Endothelial cell of umbilical vein (primary cell): ENCODE measurements around the gene HOXC9. TPM values are rescaled to one million over a fixed set of nuclear protein-coding genes. Genes with fewer than 3 reads are reported as not detected.
A peak's percentile ranks its signal among the peaks of the same experiment; 100 is the strongest.

Experiments used
- BruUV-seq: library from RNA; stranded (reverse); fragments of 400-500 nt; replicated peaks from 2 replicates; lab custom pipeline; 2021; lab: Mats Ljungman, UMichigan
- CTCF ChIA-PET: fragments of 300-600, 350-600 bp; sonication (Branson Sonifier 250); formaldehyde crosslinking; loops from one replicate; lab custom pipeline; 2021; ENCODE audit warnings: antibody characterized with exemption, inconsistent platforms; lab: Charles Lee
- POLR2A ChIA-PET: fragments of 300-600, 350-600 bp; sonication (Branson Sonifier 250); formaldehyde crosslinking; loops from one replicate; lab custom pipeline; 2021; ENCODE audit warnings: antibody characterized with exemption, inconsistent platforms; lab: Charles Lee
- DNase-seq: peaks from one replicate; pipeline ENCODE4 v3.0.0-alpha.2; 2011; ENCODE audit warnings: low read depth, low spot score
- FAIRE-seq: peaks from 2 replicates; lab custom pipeline; 2011; peaks lifted over from hg19 to GRCh38; lab: Jason Lieb, UNC
- H2AFZ ChIP-seq: 2 replicates; pipeline ENCODE4 v1.6.0; 2012; ENCODE audit warnings: low read depth, low read length, control low read depth, inconsistent platforms
- H3K27ac ChIP-seq: 2 replicates; pipeline ENCODE4 v1.5.1; 2011; ENCODE audit warnings: low read depth, mild to moderate bottlenecking, control low read depth, low read length, moderate library complexity; ENCODE audit not compliant: insufficient read depth
- H3K27me3 ChIP-seq, 2 experiments: 2 replicates each; pipeline versions ENCODE4 v1.6.0 to v1.6.1; 2011; ENCODE audit warnings: low read length in 2 of 2, mixed read lengths in 1 of 2; ENCODE audit not compliant: control insufficient read depth in 2 of 2, insufficient read depth in 2 of 2
- H3K36me3 ChIP-seq, 2 experiments: 2 replicates in 1 of 2; 3 replicates in 1 of 2; pipeline ENCODE4 v1.5.1; 2011; ENCODE audit warnings: low read length in 2 of 2, mild to moderate bottlenecking in 1 of 2, moderate library complexity in 1 of 2; ENCODE audit not compliant: control insufficient read depth in 2 of 2, insufficient read depth in 2 of 2; ENCODE audit errors: extremely low read depth in 1 of 2
- H3K4me1 ChIP-seq: 3 replicates; pipeline ENCODE4 v1.5.1; 2011; ENCODE audit warnings: mild to moderate bottlenecking, low read length; ENCODE audit not compliant: control insufficient read depth, insufficient read depth; ENCODE audit errors: extremely low read depth
- H3K4me2 ChIP-seq: 2 replicates; pipeline ENCODE4 v1.6.1; 2011; ENCODE audit warnings: low read length, control low read depth, mixed read lengths; ENCODE audit not compliant: insufficient read depth
- H3K4me3 ChIP-seq, 3 experiments: fragments of 200-600 bp in 1 of 3; sonication (generic), shearing (Covaris generic) in 1 of 3; replicated peaks in 1 of 3; 2 replicates each; pipeline ENCODE4 v1.5.1; 2011 to 2016; ENCODE audit warnings: control low read depth in 3 of 3, low read length in 3 of 3, mild to moderate bottlenecking in 2 of 3, inconsistent platforms in 1 of 3, low read depth in 1 of 3, moderate library complexity in 1 of 3; ENCODE audit not compliant: insufficient read depth in 1 of 3
- H3K79me2 ChIP-seq: 2 replicates; pipeline ENCODE4 v1.6.0; 2012; ENCODE audit warnings: low read length, inconsistent platforms; ENCODE audit not compliant: control insufficient read depth, insufficient read depth
- H3K9ac ChIP-seq: replicated peaks from 2 replicates; pipeline ENCODE3; 2011; ENCODE audit warnings: low read length, control low read depth; ENCODE audit not compliant: insufficient read depth; ENCODE audit errors: extremely low read depth
- H3K9me1 ChIP-seq: replicated peaks from 3 replicates; pipeline ENCODE4 v1.6.0; 2011; ENCODE audit warnings: mild to moderate bottlenecking, low read length; ENCODE audit not compliant: control insufficient read depth, insufficient read depth; ENCODE audit errors: extremely low read depth
- H3K9me3 ChIP-seq: replicated peaks from 2 replicates; pipeline ENCODE4 v1.5.1; 2012; ENCODE audit warnings: low read length, inconsistent platforms; ENCODE audit not compliant: control insufficient read depth, insufficient read depth
- H4K20me1 ChIP-seq: replicated peaks from 2 replicates; pipeline ENCODE3; 2011; ENCODE audit warnings: mild to moderate bottlenecking, low read length; ENCODE audit not compliant: control insufficient read depth, insufficient read depth; ENCODE audit errors: extremely low read depth
- CTCF ChIP-seq, 2 donors: IDR thresholded peaks; 1 replicate in 1 of 2; 2 replicates in 1 of 2; pipeline ENCODE4 v1.5.1; 2011; ENCODE audit warnings: low read length in 2 of 2, mild to moderate bottlenecking in 2 of 2, moderate library complexity in 2 of 2, control low read depth in 1 of 2, inconsistent platforms in 1 of 2, low read depth in 1 of 2; ENCODE audit not compliant: insufficient read depth in 1 of 2; ENCODE audit errors: extremely low read depth in 1 of 2
- EZH2 ChIP-seq: IDR thresholded peaks from 2 replicates; pipeline ENCODE4 v1.6.1; 2012; ENCODE audit warnings: borderline replicate concordance, low read depth, mild to moderate bottlenecking, moderate library complexity, low read length, inconsistent platforms; ENCODE audit not compliant: severe bottlenecking
- FOS ChIP-seq: IDR thresholded peaks from 2 replicates; pipeline ENCODE4 v1.6.1; 2011; ENCODE audit warnings: mild to moderate bottlenecking, low read length, moderate library complexity, borderline replicate concordance; ENCODE audit not compliant: insufficient read depth
- JUN ChIP-seq: IDR thresholded peaks from 2 replicates; pipeline ENCODE4 v1.6.1; 2011; ENCODE audit warnings: borderline replicate concordance, low read depth; ENCODE audit not compliant: insufficient read length, insufficient read depth
- MAX ChIP-seq: IDR thresholded peaks from 2 replicates; pipeline ENCODE4 v1.6.1; 2011; ENCODE audit not compliant: insufficient read depth, insufficient read length
- MYC ChIP-seq: IDR thresholded peaks from one replicate; pipeline ENCODE4 v1.6.1; 2011; ENCODE audit warnings: mild to moderate bottlenecking, low read depth, low read length
- POLR2A ChIP-seq: IDR thresholded peaks from 2 replicates; pipeline ENCODE4 v1.6.1; 2012; ENCODE audit warnings: low read depth, mild to moderate bottlenecking, control low read depth, low read length
- POLR2AphosphoS5 ChIP-seq: IDR thresholded peaks from 2 replicates; pipeline ENCODE4 v1.6.1; 2012; ENCODE audit warnings: low read depth, mild to moderate bottlenecking, control low read depth, low read length, moderate library complexity; ENCODE audit not compliant: insufficient read depth
- dilution Hi-C: fragments of 300-500 bp; cut with MboI; formaldehyde crosslinking; loops from one replicate; pipeline ENCODE4 v1.15.0; 2019; ENCODE audit warnings: low sequenced_read_pairs; ENCODE audit not compliant: extremely low pct_ligation_motif_present
- intact Hi-C: fragments of 100-400 bp; cut with micrococcal nuclease; formaldehyde crosslinking; loops from one replicate; pipeline ENCODE4 v1.10.0; 2022
- polyA plus RNA-seq, 4 experiments: library from polyadenylated mRNA; depleted of rRNA in 3 of 4; stranded (reverse) in 3 of 4; unstranded in 1 of 4; fragments of >200 nt; gene quantifications; 2 replicates each; pipeline versions ENCODE4 v1.2.1 to v1.2.3, GENCODE V29; 2011 to 2012; ENCODE audit warnings: missing spikeins in 1 of 4
- total RNA-seq: library from RNA; stranded (reverse); gene quantifications from 2 replicates; pipeline ENCODE4 v1.2.3, GENCODE V29; 2021

The HOXC9 gene
- total and polyA plus RNA-seq, 2 donors (not counting 3 experiments of a cell fraction or from before 2014, with no cell fraction given): 0.40 to 0.58 TPM

GRCh38 chr12:53983950-53984572, 15.9 kb upstream of the HOXC9 start:
- DNase-seq: no peak
- TF ChIP-seq EZH2 (peak; percentile 77), MYC (no peak)
- no peaks in the 10 kb centered on the region for H3K9me3 ChIP-seq
- H3K27me3 ChIP-seq: peaks cover 87 to 92% of the 10 kb centered on the region in 2 experiments
- no peak overlapping the region for H3K4me2 ChIP-seq
- H3K4me3 ChIP-seq: no peak overlapping the region
- H2AFZ ChIP-seq: no peak overlapping the region
- no peak for FAIRE-seq
- no peaks in the 10 kb centered on the region for H3K4me1 ChIP-seq
- H3K27ac ChIP-seq: no peak overlapping the region
- dilution Hi-C loops: no loop called here
- no peaks in the 10 kb centered on the region for H3K9me1 ChIP-seq
- ChIA-PET CTCF (interaction anchor here (1.2 to 3.9 kb wide), 12 partner anchors 10 to 375 kb away, joined by 3 to 44 read pairs (median 8); partner anchors contain the start of gene HOXC5), POLR2A (no interaction called here)
- H3K79me2 ChIP-seq: no peaks in the 10 kb centered on the region
- BruUV-seq: no TSS peak
- no peak overlapping the region for H3K9ac ChIP-seq
- intact Hi-C loops: no loop called here
- H3K36me3 ChIP-seq: no peaks in the 10 kb centered on the region
- H4K20me1 ChIP-seq: no peaks in the 10 kb centered on the region

- no peak within 1 kb of the TSS for H2AFZ ChIP-seq
- dilution Hi-C loops: no loop called here
- DNase-seq (peak; percentile 71), FAIRE-seq (peak; percentile 74)
- no peaks in the 10 kb centered on the region for H3K79me2 ChIP-seq
- no peak within 1 kb of the TSS for H3K4me2 ChIP-seq
- no peaks in the 10 kb centered on the region for H3K9me1 ChIP-seq
- H3K4me1 ChIP-seq: no peaks in the 10 kb centered on the region
- CTCF ChIA-PET: interaction anchor here (0.6 to 3.9 kb wide), 21 partner anchors 9 to 374 kb away, joined by 3 to 44 read pairs (median 5); partner anchors contain the start of genes HOXC5, HOXC8 and SMUG1
- H4K20me1 ChIP-seq: no peaks in the 10 kb centered on the region
- no peak within 1 kb of the TSS for H3K9ac ChIP-seq
- no peaks in the 10 kb centered on the region for H3K9me3 ChIP-seq
- H3K27me3 ChIP-seq: peaks cover 89 to 93% of the 10 kb centered on the region in 2 experiments
- no TSS peak for BruUV-seq
- intact Hi-C loops: loop anchor here (1.0 to 5.0 kb wide), 2 partner anchors 216 to 283 kb away; no protein-coding TSS in a partner anchor
- H3K27ac ChIP-seq: no peak within 1 kb of the TSS
- H3K4me3 ChIP-seq: no peak within 1 kb of the TSS
- POLR2A ChIA-PET: no interaction called here
- H3K36me3 ChIP-seq: no peaks in the 10 kb centered on the region
- peak; percentile 47 to 72 for TF ChIP-seq CTCF (IDR thresholded peaks at IDR 0.05; ENCODE audit: extremely low read depth in 1 of 2, insufficient read depth in 1 of 2, low read depth in 1 of 2, low read length in 2 of 2)
- no peak for TF ChIP-seq POLR2A
- peak; percentile 28 for TF ChIP-seq MAX
- TF ChIP-seq POLR2AphosphoS5: no peak
- TF ChIP-seq EZH2: no peak
- TF ChIP-seq JUN: peak; percentile 55
- peak; percentile 58 for TF ChIP-seq FOS
Measured at GRCh38 chr12:53984901-53985691, 14.9 kb upstream of the HOXC9 start, which contains the start of gene HOXC10. HOXC10 (plus strand) TSS chr12:53985146; CDS start chr12:53985260, 114 bp downstream.
